DOHH2 (cell line): ENCODE results near the gene GSTA5.
"Not testable (repeated sequence)": the region's sequence is repeated elsewhere in the genome, so short reads cannot be mapped to it uniquely, and the experiment has no call there.

Experiments
- CTCF ChIP-seq: fragments of 200-600 bp; sonication (generic); IDR thresholded peaks from one replicate; pipeline ENCODE4 v1.5.1; 2014; ENCODE audit warnings: antibody characterized with exemption, mild to moderate bottlenecking, low read depth, low read length; ENCODE audit not compliant: poor library complexity, severe bottlenecking
- EZH2phosphoT487 ChIP-seq: fragments of 200-600 bp; sonication (generic); IDR thresholded peaks from 2 replicates; pipeline ENCODE4 v1.6.1; 2017; ENCODE audit warnings: borderline replicate concordance, mild to moderate bottlenecking, antibody characterized with exemption, low read length, moderate library complexity, mixed read lengths

- not testable (repeated sequence) for TF ChIP-seq CTCF, EZH2phosphoT487
Measured at GRCh38 chr6:52825900-52826459, 14.6 kb downstream of the GSTA5 start.
